GM12892 (cell line): ENCODE results near the gene L2HGDH.

ENCODE experiments used
- POLR2A ChIP-seq: IDR thresholded peaks from 2 replicates; pipeline ENCODE4 v1.6.1; 2011; ENCODE audit warnings: low read depth, low read length, control low read depth
- TAF1 ChIP-seq: IDR thresholded peaks from 2 replicates; pipeline ENCODE4 v1.6.1; 2011; ENCODE audit warnings: low read depth, mild to moderate bottlenecking, control low read depth, low read length, borderline replicate concordance

GRCh38 chr14:50357124-50357523 is 45.1 kb upstream of the L2HGDH start:
- TF ChIP-seq POLR2A, result no peak
- no peak for TF ChIP-seq TAF1
